ENCODE data around the gene REM1. TPM values are rescaled to one million over a fixed set of nuclear protein-coding genes. Genes with fewer than 3 reads are reported as not detected.
"Not testable (repeated sequence)": the region's sequence is repeated elsewhere in the genome, so short reads cannot be mapped to it uniquely, and the experiment has no call there.

The REM1 gene
- total RNA-seq, 1 experiment from 2014 or later = not detected

DNA sequence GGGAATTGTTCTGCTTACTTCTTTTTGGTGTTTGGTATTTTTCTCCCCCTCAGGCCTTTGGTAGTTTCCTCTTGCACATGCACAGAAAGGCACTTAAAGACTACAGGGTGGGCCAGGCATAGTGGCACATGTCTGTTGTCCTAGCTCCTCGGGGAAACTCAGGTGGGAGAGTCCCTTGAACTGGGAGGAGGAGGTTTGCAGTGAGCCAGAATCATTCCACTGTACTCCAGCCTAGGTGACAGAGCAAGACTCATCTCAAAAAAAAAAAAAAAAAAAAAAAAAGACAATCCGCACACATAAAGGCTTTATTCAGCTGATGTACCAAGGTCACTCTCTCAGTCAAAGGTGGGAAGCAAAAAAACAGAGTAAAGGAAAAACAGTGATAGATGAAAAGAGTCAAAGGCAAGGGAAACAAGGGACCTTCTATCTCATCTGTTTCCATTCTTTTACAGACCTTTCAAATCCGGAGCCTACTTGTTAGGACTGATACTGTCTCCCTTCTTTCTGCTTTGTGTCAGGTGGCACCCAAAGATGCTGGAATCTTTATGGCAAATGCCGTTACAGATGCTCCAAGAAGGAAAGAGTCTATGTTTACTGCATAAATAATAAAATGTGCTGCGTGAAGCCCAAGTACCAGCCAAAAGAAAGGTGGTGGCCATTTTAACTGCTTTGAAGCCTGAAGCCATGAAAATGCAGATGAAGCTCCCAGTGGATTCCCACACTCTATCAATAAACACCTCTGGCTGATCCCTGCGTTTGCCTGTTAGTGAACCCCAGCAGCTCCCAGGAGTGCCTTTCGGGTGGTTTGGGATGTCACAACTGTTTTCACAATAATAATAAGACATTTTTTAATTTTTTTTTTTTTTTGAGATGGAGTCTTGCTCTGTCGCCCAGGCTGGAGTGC lies 25.3 kb upstream of the REM1 start:
- POLR2A ChIA-PET = no interaction called here
- no TSS peak for BruUV-seq (replicated peaks)
- CTCF ChIA-PET = interaction anchor here (1.0 to 1.3 kb wide), 3 partner anchors 9 to 54 kb away, joined by 3 to 6 read pairs (median 4); no protein-coding TSS in a partner anchor
- DNase-seq = no peak
- TF ChIP-seq, protein P1, sequence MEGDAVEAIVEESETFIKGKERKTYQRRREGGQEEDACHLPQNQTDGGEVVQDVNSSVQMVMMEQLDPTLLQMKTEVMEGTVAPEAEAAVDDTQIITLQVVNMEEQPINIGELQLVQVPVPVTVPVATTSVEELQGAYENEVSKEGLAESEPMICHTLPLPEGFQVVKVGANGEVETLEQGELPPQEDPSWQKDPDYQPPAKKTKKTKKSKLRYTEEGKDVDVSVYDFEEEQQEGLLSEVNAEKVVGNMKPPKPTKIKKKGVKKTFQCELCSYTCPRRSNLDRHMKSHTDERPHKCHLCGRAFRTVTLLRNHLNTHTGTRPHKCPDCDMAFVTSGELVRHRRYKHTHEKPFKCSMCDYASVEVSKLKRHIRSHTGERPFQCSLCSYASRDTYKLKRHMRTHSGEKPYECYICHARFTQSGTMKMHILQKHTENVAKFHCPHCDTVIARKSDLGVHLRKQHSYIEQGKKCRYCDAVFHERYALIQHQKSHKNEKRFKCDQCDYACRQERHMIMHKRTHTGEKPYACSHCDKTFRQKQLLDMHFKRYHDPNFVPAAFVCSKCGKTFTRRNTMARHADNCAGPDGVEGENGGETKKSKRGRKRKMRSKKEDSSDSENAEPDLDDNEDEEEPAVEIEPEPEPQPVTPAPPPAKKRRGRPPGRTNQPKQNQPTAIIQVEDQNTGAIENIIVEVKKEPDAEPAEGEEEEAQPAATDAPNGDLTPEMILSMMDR (IDR thresholded peaks at IDR 0.05; ENCODE audit: insufficient read depth in 1 of 2, low read depth in 1 of 2, low read length in 1 of 2, severe bottlenecking in 1 of 2, unreplicated experiment in 1 of 2) = no peak
- Histone ChIP-seq H3K27me3 (replicated peaks; ENCODE audit: control insufficient read depth, insufficient read depth, low read length) (no peaks in the 10 kb centered on the region; the same call in 1 of the 2 replicates), H3K36me3 (ENCODE audit: control insufficient read depth, insufficient read depth, low read length) (no peaks in the 10 kb centered on the region), H3K9me3 (peaks cover 8% of the 10 kb centered on the region), H3K4me3 (ENCODE audit: low read depth, low read length) (no peak overlapping the region), H3K4me1 (peaks cover 6% of the 10 kb centered on the region; the same call in 1 of the 2 replicates)
- H3K4me1 Mint-ChIP-seq (ENCODE audit: low read depth, unreplicated experiment) = no peaks in the 10 kb centered on the region
- H3K9me3 Mint-ChIP-seq (ENCODE audit: unreplicated experiment) = peaks cover 11% of the 10 kb centered on the region
- peaks cover 6% of the 10 kb centered on the region for H3K27me3 Mint-ChIP-seq (ENCODE audit: insufficient read depth, unreplicated experiment)
- no peaks in the 10 kb centered on the region for H3K36me3 Mint-ChIP-seq (ENCODE audit: insufficient read depth, unreplicated experiment)
- H3K27ac Mint-ChIP-seq (ENCODE audit: unreplicated experiment) = no peak overlapping the region
- no peak overlapping the region for H3K4me3 Mint-ChIP-seq (ENCODE audit: unreplicated experiment)
- intact Hi-C loops (cut with micrococcal nuclease; ENCODE audit: unreplicated experiment) = no loop called here

DNA sequence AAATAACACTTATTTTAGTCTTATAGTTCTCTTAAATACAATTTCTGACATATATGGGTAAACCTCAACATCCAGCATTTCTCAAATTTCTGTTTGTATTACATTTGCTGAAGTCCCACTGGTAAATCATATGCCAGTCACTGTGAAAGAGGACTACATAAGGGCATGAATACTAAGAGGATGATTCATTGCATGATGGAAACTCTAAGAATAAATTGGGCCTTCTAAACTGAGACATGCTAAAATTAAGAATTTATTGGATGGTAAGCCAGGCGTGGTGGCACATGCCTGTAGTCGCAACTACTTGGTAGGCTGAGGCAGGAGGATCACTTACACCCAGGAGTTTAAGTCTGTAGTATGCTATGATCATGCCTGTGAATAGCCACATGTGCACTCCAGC lies 22.5 kb upstream of the REM1 start:
- peaks cover 11% of the 10 kb centered on the region for H3K9me3 Mint-ChIP-seq (ENCODE audit: unreplicated experiment)
- H3K4me1 Mint-ChIP-seq (ENCODE audit: low read depth, unreplicated experiment) = no peaks in the 10 kb centered on the region
- BruUV-seq (replicated peaks) = no TSS peak
- POLR2A ChIA-PET = no interaction called here
- H3K36me3 Mint-ChIP-seq (ENCODE audit: insufficient read depth, unreplicated experiment) = no peaks in the 10 kb centered on the region
- peaks cover 9% of the 10 kb centered on the region for H3K27me3 Mint-ChIP-seq (ENCODE audit: insufficient read depth, unreplicated experiment)
- DNase-seq = no peak
- TF ChIP-seq, protein P1 (IDR thresholded peaks at IDR 0.05; ENCODE audit: insufficient read depth in 1 of 2, low read depth in 1 of 2, low read length in 1 of 2, severe bottlenecking in 1 of 2, unreplicated experiment in 1 of 2) = no peak
- Histone ChIP-seq H3K27me3 (replicated peaks; ENCODE audit: control insufficient read depth, insufficient read depth, low read length) (no peaks in the 10 kb centered on the region; the same call in 1 of the 2 replicates), H3K9me3 (peaks cover 8% of the 10 kb centered on the region), H3K36me3 (ENCODE audit: control insufficient read depth, insufficient read depth, low read length) (no peaks in the 10 kb centered on the region), H3K4me3 (ENCODE audit: low read depth, low read length) (no peak overlapping the region), H3K4me1 (no peaks in the 10 kb centered on the region)
- intact Hi-C loops (cut with micrococcal nuclease; ENCODE audit: unreplicated experiment) = no loop called here
- no peak overlapping the region for H3K27ac Mint-ChIP-seq (ENCODE audit: unreplicated experiment)
- no peak overlapping the region for H3K4me3 Mint-ChIP-seq (ENCODE audit: unreplicated experiment)
- CTCF ChIA-PET = no interaction called here

GRCh38 chr20:31454361-31454760 lies 20.7 kb upstream of the REM1 start:
- H3K4me3 ChIP-seq (ENCODE audit: low read depth, low read length) = no peak overlapping the region
- H3K4me1 ChIP-seq = no peaks in the 10 kb centered on the region
- Mint-ChIP-seq H3K36me3 (ENCODE audit: insufficient read depth, unreplicated experiment) (no peaks in the 10 kb centered on the region), H3K4me1 (ENCODE audit: low read depth, unreplicated experiment) (no peaks in the 10 kb centered on the region), H3K9me3 (ENCODE audit: unreplicated experiment) (no peaks in the 10 kb centered on the region), H3K27me3 (ENCODE audit: insufficient read depth, unreplicated experiment) (peaks cover 8% of the 10 kb centered on the region), H3K27ac (ENCODE audit: unreplicated experiment) (no peak overlapping the region), H3K4me3 (ENCODE audit: unreplicated experiment) (no peak overlapping the region)
- no peak for DNase-seq
- no TSS peak for BruUV-seq (replicated peaks)
- CTCF ChIA-PET = interaction anchor here (1.7 kb wide), 1 partner anchor 49 kb away, joined by 4 read pairs; no protein-coding TSS in a partner anchor
- H3K27me3 ChIP-seq (replicated peaks; ENCODE audit: control insufficient read depth, insufficient read depth, low read length) = no peaks in the 10 kb centered on the region; the same call in 1 of the 2 replicates
- intact Hi-C loops (cut with micrococcal nuclease; ENCODE audit: unreplicated experiment) = loop anchor here (1.0 kb wide), 1 partner anchor 41 kb away; no protein-coding TSS in a partner anchor
- POLR2A ChIA-PET = no interaction called here
- peaks cover 8% of the 10 kb centered on the region; the same call in 1 of the 2 replicates for H3K9me3 ChIP-seq
- TF ChIP-seq, protein P1 (IDR thresholded peaks at IDR 0.05; ENCODE audit: insufficient read depth in 1 of 2, low read depth in 1 of 2, low read length in 1 of 2, severe bottlenecking in 1 of 2, unreplicated experiment in 1 of 2) = no peak
- H3K36me3 ChIP-seq (ENCODE audit: control insufficient read depth, insufficient read depth, low read length) = no peaks in the 10 kb centered on the region

GRCh38 chr20:31470946-31471345 lies 4.1 kb upstream of the REM1 start:
- H3K4me1 Mint-ChIP-seq (ENCODE audit: low read depth, unreplicated experiment); intact Hi-C loops (cut with micrococcal nuclease; ENCODE audit: unreplicated experiment); BruUV-seq (replicated peaks); H3K27ac Mint-ChIP-seq (ENCODE audit: unreplicated experiment); POLR2A ChIA-PET; CTCF ChIA-PET; H3K27me3 ChIP-seq (replicated peaks; ENCODE audit: control insufficient read depth, insufficient read depth, low read length); H3K4me3 Mint-ChIP-seq (ENCODE audit: unreplicated experiment); H3K27me3 Mint-ChIP-seq (ENCODE audit: insufficient read depth, unreplicated experiment); H3K4me1 ChIP-seq; H3K4me3 ChIP-seq (ENCODE audit: low read depth, low read length); H3K36me3 ChIP-seq (ENCODE audit: control insufficient read depth, insufficient read depth, low read length); H3K36me3 Mint-ChIP-seq (ENCODE audit: insufficient read depth, unreplicated experiment): not testable (repeated sequence)
- peaks cover 10% of the 10 kb centered on the region for H3K9me3 Mint-ChIP-seq (ENCODE audit: unreplicated experiment)
- peak in 1 of 2 experiments; percentile 29 for DNase-seq
- peaks cover 10% of the 10 kb centered on the region for H3K9me3 ChIP-seq
